HG03521 (cell line): Measurements from ENCODE around the gene NDUFAB1.
"Not testable (repeated sequence)": the region's sequence is repeated elsewhere in the genome, so short reads cannot be mapped to it uniquely, and the experiment has no call there.

Experiments used
- ATAC-seq: cut with Tn5 transposase; IDR thresholded peaks from one replicate; pipeline ENCODE4 v1.9.1; 2021; ENCODE audit warnings: mild to moderate bottlenecking, moderate library complexity; ENCODE audit not compliant: unreplicated experiment

Gene NDUFAB1

DNA sequence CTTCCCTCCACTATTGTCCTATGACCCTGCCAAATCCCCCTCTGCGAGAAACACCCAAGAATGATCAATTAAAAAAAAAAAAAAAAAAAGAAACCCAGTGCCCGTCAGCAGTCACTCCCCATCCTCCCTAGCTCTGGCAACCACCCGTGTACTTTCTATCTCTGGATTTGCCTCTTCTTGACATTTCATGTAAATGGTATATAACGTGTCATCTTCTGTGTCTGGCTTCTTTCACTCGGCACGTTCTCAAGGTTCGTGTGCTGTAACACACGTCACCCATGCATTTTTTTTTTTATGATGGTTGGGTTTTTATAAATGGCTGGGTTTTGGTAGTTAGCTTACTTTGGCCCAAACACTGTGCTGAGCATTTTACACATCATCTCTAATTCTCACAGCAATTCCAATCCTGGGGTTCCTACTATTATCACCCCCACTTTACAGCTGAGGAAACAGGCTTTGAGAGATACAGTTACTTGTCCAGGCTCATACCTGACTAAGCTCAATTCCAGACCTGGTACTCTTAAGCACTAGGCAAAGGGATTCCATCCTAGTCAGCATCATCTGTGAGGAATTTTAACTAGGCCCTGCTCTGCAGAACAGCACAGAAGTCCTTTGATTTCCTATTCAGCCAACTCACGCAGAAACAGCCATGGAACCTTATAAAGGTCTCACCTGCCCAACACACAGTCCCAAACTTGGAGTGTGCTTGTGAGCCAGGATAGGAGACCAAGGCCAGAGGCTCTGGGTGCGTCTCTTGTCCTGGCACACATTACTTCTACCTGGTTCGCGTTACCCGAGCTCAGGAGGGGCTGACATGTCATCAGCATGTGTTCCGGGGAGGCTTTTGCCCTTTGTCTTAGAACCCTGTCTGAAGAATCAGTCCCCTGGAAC lies 11.7 kb downstream of the NDUFAB1 start:
- ATAC-seq: no peak

DNA sequence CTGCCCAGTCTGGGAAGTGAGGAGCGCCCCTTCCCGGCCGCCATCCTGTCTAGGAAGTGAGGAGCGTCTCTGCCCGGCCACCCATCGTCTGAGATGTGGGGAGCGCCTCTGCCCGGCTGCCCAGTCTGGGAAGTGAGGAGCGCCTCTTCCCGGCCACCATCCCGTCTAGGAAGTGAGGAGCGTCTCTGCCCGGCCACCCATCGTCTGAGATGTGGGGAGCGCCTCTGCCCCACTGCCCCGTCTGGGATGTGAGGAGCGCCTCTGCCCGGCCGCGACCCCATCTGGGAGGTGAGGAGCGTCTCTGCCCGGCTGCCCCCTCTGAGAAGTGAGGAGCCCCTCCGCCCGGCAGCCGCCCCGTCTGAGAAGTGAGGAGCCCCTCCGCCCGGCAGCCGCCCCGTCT lies 12.8 kb downstream of the NDUFAB1 start:
- not testable (repeated sequence) for ATAC-seq

DNA sequence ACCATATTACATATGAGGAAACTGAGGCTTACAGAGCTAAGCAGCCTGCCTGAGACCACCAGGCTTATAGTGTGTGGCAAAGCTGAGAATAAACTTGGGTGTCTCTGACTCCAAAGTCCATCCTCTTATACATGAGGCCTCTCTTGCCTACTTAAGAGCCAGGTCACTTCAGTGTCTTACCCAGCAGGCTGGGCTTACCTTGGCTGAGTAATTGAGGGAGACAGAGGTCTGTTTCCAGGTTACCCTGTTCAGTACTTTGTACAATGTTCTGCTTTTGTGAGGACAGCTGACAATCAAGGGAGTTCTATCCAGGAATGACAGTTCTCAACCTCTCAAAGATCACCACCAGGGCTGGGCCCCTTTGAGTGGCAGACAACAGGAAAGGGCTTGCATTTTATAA lies 14.4 kb downstream of the NDUFAB1 start:
- ATAC-seq: no peak

DNA sequence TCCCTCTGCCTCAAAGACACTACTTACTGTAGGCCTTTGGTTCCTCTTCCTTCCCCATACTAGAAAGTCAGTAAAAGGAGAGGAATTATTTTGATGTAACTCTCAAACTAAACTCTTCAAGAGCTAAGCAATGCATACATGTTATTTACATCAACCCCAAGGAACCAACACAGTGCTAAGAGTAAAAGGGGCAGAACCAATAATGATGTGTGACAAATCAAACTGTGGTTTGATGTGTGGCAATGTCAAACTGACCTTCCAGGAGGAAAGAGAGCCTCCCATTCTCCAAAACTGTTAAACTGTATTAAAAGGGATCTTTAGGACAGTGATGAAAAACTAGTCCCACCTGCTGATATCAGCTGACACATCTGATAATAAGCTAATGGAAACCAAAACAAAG lies 15.7 kb downstream of the NDUFAB1 start:
- no peak for ATAC-seq

DNA sequence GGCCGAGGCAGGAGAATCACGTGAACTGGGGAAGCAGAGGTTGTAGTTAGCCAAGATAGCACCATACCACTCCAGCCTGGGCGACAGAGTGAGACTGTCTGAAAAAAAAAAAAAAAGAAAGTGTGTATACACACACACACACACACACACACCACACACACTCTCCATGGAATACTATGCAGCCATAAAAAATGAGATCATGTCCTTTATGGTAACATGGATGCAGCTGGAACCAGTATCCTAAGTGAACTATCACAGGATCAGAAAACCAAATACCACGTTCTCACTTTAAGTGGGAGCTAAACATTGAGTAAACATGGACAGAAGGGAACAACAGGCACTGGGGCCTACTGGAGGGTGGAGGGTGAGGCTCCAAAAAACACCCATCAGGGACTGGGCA lies 16.7 kb downstream of the NDUFAB1 start:
- ATAC-seq: no peak

DNA sequence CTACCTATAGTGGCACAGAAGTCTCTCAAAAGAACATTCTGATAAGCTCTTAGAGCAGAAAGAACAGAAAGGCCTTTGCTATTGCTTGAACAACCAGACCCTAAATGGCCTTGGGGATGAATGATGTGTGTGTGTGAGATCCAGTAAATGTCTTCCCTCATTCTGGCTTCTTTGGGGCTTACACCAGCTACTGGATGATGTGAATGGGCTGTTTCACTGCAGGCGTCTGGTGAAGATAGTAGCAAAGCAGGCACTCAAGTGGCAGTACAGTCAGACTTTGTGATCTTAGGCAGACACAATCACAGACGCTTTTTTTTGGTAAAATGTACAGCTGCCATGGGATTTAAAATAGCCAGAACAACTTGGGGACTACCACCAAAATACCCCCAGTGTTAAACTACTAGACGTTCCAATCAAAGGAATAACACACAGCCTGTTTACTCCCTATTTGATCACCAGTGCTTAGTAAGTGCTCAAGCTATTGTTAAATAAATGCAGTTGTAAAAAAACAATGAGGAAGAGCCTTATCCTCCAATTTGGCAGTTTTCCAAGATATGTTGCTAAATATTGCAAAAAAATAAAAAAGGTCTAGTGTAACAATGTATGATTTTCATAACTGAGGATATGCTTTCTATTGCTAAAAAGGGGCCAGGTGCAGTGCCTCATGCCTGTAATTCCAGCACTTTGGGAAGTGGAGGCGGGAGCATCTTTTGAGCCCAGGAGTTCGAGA lies 17.9 kb downstream of the NDUFAB1 start:
- no peak for ATAC-seq

DNA sequence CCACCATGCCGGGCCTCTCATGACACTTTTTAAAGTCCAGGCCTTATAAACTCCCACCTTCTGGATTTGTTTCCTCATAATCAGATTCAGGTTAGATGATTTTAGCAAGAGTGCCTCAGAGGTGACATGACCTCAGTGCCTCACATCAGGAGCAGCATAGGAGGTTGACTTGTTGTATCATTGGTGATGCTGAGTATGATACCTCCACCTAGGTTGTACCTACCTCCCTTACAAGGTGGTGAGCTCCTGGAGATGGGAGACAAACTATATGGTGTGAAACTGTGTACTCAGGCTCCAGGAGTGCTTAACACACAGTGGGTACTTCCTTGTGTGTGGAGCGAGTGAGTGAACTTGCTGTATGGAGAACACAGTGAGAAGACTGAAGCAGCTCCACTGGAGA lies 18.6 kb downstream of the NDUFAB1 start:
- ATAC-seq: no peak

DNA sequence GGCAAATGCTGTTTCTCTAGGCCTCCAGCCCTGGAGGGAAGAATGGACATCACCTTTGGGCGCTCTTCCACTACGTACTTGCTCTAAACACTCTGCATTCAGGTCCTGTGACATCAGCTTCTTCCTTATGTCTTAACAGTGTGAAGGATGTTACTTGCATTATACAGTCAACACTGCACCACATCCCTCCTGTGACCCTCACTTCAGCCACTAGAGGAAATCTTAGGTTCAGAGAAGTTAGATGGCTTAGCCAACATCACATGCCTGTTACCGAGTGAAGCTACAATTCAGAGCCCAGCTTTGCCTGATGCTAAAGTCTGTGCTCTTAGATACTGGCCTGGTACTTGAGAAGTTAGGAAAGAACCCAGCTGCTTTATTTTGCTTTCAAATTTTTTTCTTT lies 20.3 kb downstream of the NDUFAB1 start:
- no peak for ATAC-seq

DNA sequence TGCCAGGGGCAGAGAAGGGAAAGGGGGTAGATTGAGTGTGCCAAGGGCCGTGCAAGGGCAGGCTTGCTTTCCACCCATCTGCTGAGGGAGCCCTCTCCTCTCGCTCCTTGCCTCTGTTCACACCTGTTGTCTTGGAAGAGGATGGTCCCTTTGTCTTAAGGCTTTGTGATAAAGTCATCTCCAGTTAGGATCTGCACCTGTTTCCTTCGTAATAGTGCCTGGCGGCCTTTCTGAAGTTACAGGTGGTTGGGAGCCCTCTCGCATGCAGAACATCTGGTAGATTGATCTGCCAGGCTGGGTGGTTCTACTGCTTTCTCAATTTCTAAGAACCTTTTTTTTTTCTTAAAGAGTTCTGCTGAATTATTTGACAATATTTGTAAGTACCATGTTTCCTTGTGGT lies 22.3 kb downstream of the NDUFAB1 start:
- ATAC-seq: no peak

DNA sequence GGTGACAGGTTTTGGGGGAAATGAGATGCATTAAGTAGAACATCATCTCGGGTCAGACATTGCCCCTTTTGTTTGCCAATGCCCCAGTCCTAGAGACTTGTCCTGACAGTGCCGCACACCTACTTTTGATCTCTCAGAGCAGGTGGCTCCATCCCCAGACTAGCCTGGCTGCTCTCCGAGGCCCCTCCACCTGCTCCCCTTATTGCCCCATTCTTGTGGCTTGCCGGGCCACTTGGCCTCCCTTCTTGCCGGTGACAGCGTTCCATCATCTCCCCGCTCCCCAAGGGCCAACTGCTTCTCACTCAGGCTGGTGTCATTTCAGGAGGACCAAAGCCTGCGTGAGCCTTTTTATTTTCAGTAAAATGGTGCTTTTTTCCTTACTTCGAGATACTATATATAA lies 23.7 kb downstream of the NDUFAB1 start:
- ATAC-seq: no peak

DNA sequence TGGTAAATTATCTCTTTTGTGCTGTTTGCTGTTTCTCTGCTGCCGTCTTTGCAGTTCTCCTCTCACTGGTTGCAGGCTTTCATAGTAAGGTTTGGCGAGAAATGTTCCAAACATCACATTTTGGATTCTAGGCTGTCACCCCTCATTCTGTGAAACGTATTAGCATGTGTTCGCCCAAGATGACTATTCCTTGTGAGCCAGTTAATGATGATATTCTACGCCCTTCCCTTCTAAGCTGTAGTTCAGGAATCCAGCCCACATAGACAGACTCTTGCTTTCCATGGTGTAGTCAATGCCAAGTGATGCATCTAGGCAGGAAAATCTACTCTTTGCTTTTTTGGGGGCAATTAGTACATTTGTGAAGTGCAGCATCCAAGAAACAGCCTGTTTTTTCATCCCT lies 24.2 kb downstream of the NDUFAB1 start:
- ATAC-seq: no peak

DNA sequence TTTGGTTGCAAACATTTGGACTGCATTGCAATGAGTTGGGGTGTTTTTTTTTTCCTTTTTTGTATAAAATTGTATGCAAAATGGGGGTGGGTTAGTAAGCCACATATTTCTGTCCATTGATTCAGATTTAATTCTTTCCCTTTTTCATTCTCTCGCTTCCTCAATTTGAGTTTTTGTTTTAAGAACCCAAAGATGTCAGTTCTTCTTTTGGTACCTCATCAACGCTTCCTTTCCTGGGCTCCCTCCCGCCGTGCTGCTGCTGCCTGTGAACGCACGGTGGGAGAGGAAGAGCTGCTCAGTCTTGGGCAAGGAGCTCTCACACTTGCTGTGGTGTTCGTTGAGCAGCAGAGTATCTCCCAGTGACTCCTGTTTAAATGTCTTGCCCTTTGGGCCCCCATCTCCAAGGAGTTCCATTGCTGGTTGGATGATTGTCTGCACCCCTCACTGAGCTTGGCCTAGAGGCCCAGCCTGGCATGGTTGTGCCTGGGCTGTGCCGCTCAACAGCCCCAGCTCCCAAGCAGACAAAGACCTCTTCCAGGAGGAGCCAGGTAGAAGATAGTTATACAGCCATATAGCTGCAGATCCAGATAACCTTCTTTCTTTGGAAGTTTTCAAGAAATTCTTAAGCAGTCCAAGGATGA lies 25.0 kb downstream of the NDUFAB1 start:
- no peak for ATAC-seq

DNA sequence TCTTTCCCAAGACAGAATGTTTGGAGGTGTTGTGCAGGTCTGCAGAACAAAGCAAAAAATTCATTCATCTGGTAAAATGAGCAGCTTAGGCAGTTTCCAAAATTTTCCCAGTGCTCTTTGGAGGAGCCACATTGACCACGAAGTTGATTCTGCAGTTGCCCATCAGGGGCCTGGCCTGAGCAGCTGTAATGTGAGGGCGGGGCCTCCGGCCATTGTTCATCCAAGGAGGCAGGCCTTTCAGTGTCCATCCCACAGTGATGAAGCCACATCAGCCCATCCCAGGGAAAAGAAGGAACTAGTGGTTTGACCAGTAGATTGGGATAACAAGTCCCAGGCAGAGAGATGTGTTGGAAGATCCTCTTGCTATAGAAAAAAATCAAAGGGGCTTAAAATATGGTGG lies 28.5 kb downstream of the NDUFAB1 start:
- ATAC-seq: no peak

DNA sequence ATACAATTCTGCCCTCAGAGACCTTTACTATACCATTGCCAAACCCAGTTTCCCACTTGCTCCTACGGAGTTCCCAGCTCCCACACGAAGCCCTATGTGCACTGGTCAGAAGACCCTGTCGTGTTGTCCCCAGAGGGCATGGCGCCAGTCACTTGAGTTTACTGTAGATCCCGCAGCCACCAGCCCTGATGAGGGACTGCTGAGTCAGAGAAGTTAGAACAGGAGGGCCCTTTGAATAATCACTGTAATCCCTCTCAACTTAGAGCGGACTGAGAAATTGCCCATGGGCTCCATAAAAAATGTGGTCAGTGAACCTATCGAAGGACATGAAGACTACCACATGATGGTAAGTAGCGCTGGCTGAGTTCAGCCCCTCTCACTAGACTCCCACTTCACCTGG lies 29.4 kb downstream of the NDUFAB1 start:
- no peak for ATAC-seq

DNA sequence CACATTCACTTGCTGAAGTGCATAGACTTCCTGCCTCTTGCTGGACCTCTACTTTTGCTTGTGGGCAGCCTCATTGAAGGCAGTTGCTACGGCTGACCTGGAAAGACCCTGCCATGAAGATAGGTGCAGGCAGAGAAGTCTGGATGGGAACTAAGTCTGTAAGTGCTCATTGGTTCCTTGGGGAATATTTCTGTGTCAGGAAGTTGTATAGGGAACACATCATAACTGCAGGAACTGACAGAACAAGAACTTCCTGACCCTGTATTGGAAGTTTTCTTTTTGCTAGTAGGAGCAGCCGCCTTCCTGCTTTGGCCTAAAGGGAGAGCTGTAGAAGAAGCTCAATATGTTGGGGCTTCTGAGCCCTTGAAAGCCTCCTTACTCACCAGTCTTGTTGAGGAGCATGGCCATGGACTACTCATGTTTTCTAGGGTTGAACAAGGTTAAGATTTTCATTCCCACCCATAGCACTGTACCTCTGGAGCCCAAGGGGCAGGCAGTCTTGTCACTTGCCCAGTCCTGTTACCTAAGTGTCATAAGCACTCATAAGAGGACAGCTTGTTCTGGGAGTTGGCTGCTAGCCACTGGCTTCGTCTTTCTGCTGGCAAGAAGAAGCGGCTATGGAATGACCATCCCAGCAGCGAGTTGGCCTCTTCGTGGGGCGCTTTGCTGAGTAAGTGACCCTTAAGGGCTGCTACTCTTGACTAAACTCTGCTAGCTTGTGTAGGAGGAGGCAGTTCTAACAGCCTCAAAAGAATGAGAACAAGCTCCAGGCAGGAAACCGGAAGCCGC lies 31.3 kb downstream of the NDUFAB1 start:
- no peak for ATAC-seq

DNA sequence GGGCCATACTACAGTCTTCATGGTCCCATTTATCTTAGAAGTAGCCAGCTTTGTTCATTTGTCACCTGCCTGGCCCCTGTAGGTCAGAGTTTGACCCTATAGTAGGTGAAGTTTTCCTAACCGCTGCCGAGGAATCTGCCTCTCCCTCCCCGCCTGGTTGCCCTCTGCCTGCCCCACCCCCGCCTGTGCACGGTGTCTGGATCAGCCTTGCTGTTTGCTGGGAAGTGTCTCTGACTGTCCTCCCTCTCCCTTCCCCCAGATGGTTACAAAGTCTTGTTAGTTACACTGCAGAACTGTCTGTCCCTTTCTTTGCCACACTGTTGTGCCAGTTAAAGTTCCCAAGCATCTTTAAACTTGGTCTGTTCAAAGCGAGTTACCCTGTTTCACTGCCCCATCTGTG lies 32.9 kb downstream of the NDUFAB1 start:
- ATAC-seq: no peak

DNA sequence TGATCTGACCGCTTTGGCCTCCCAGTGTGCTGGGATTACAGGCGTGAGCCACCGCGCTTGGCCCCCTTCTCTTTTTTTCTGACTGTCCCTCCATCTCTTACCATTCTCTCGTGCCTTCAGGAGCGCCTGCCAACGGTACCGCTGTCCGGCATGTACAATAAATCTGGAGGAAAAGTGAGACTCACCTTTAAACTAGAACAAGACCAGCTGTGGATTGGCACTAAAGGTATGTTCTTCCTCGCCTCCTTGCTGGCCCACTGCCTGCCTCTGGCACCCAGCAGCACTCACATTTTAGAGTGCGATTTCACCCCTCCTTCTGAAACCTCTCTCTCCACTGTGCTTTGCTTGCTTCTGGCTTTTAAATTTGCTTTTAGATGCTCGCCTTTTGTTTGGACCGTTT lies 33.6 kb downstream of the NDUFAB1 start:
- no peak for ATAC-seq

DNA sequence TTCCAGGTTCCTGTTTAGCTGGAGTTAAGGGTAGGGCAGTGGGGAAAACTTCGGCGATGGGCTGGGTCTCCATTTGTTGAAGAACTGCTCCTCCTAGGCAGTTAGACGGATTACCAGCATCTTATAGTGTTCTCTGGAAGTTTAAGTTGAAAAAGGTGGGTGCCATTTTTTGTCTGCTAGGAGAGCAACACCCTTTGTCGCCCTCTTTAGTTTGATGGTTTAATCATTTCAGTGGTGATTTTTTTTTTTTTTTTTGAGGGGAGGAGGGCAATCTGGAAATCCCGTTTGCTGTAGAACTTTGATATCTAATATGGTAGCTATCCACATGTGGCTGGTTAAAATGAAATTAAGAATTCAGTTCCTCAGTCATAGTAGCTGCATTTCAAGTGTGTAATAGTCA lies 34.5 kb downstream of the NDUFAB1 start:
- ATAC-seq: no peak

DNA sequence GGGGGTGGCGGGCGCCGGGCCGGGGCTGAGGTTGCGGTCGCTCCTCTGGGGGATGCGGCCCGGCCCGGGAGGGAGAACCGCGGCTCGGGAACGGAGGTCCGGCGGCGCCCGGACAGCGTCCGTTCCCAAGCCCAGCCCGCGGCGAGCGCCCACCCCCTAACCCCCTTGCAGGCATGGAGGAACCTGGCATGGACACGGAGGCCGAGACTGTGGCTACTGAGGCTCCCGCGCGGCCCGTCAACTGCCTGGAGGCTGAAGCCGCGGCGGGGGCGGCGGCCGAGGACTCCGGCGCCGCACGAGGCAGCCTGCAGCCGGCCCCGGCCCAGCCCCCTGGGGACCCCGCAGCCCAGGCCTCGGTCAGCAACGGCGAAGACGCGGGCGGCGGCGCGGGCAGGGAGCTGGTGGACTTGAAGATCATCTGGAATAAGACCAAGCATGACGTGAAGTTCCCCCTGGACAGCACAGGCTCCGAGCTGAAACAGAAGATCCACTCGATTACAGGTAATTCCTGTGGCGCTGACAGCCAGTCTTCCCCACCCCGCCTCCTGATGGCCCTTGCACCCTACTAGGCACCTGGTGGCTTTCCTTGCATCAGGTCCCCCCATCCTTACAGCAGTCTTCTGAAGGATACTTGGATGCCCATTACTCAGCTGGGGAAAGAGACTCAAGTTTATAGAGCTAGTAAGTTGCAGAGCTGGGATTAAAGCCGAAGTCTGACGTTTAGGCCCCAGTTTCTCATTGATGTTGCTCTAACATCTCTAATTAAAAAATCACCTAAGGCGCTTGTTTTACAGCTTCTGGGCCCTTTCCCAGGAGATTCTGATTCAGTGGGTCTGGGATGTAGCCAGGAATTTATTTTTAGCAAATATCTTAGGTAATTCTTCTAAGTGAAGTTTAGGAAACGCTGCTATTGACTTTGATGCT lies 38.1 kb downstream of the NDUFAB1 start:
- ATAC-seq: no peak
